MCF 10A (cell line): Measurements from ENCODE around the gene HDAC10. TPM values are rescaled to one million over a fixed set of nuclear protein-coding genes. Genes with fewer than 3 reads are reported as not detected.

Experiments
- BruUV-seq: library from RNA; stranded (reverse); fragments of 400-500 nt; replicated peaks from 2 replicates; lab custom pipeline; 2021; lab: Mats Ljungman, UMichigan
- CTCF ChIA-PET: fragments of 300-600 bp; sonication (Branson Sonifier 250); formaldehyde crosslinking; extraction: SDS; loops from one replicate; lab custom pipeline; 2021; ENCODE audit warnings: antibody characterized with exemption, inconsistent platforms; lab: Yijun Ruan, JAX
- POLR2A ChIA-PET: fragments of 300-600, 350-650 bp; sonication (Branson Sonifier 250); formaldehyde crosslinking; extraction: SDS; loops from one replicate; lab custom pipeline; 2020; ENCODE audit warnings: antibody characterized with exemption, inconsistent platforms; lab: Yijun Ruan, JAX
- DNase-seq: peaks from one replicate; pipeline ENCODE4 v3.0.0-alpha.2; 2018; ENCODE audit not compliant: unreplicated experiment
- H3K27ac Mint-ChIP-seq: one replicate; pipeline ENCODE4 v1.8.0; 2022; ENCODE audit warnings: mild to moderate bottlenecking, low read depth, mixed read lengths; ENCODE audit not compliant: unreplicated experiment
- H3K27me3 Mint-ChIP-seq: one replicate; pipeline ENCODE4 v1.8.0; 2022; ENCODE audit warnings: mixed read lengths; ENCODE audit not compliant: insufficient read depth, unreplicated experiment
- H3K36me3 Mint-ChIP-seq: one replicate; pipeline ENCODE4 v1.8.0; 2022; ENCODE audit warnings: mild to moderate bottlenecking, moderate library complexity, mixed read lengths; ENCODE audit not compliant: insufficient read depth, unreplicated experiment
- H3K4me1 Mint-ChIP-seq: one replicate; pipeline ENCODE4 v1.8.0; 2022; ENCODE audit warnings: mixed read lengths; ENCODE audit not compliant: insufficient read depth, unreplicated experiment
- H3K4me3 Mint-ChIP-seq: one replicate; pipeline ENCODE4 v1.8.0; 2022; ENCODE audit warnings: mild to moderate bottlenecking, moderate library complexity, mixed read lengths; ENCODE audit not compliant: unreplicated experiment
- H3K9me3 Mint-ChIP-seq: one replicate; pipeline ENCODE4 v1.8.0; 2022; ENCODE audit warnings: mixed read lengths; ENCODE audit not compliant: unreplicated experiment
- intact Hi-C: fragments of 100-400 bp; cut with micrococcal nuclease; formaldehyde crosslinking; loops from 2 replicates; pipeline ENCODE4 v1.14.1; 2022
- total RNA-seq: library from RNA; stranded (reverse); gene quantifications from 2 replicates; pipeline ENCODE4 v1.2.3, GENCODE V29; 2022
- TF ChIP-seq, protein P1 (sequence below): fragments of 200-600 bp; IDR thresholded peaks from one replicate; pipeline ENCODE4 v1.8.0; 2022; ENCODE audit warnings: antibody characterized with exemption, mild to moderate bottlenecking; ENCODE audit not compliant: unreplicated experiment

Gene HDAC10
- total RNA-seq, 1 experiment from 2014 or later = 27.5 TPM

DNA sequence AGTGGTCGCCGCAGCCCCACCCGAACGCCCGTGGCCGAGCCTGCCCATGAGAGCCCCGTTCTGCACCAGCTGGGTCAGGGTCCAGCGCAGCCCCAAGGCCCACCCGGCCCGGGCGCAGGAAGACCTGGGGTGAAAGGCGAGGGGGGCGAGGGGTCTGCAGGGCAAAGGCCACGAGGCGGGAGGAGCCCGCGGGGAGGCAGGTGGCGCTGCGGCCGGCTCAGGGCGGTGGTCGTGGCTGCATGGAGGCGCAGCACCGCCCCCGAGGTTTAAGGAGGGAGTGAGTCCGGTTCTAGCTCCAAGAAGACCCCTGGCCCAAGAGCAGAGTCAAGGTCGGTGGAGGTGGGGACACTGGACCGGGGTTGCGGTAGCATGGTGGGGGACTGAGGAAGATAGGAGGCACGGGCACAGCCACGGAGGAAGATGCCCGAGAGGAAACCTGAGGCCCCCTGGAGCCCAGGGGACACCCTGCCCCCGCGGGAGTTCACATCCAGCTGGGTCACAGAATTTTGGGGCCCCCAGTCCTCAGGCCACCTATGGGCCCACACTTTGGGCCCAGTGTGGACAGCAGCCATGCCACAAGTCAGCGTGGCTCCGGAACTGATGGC is 514 bp upstream of the HDAC10 start:
- CTCF ChIA-PET = interaction anchor here (0.5 to 3.9 kb wide), 24 partner anchors 9 to 294 kb away, joined by 3 to 34 read pairs (median 5); partner anchors contain the start of genes KLHDC7B and MAPK11
- Mint-ChIP-seq H3K4me3 (peak overlapping the region; percentile 72), H3K4me1 (no peaks in the 10 kb centered on the region), H3K27me3 (no peaks in the 10 kb centered on the region), H3K9me3 (no peaks in the 10 kb centered on the region), H3K27ac (no peak overlapping the region), H3K36me3 (peaks cover 21% of the 10 kb centered on the region)
- TF ChIP-seq, protein P1, sequence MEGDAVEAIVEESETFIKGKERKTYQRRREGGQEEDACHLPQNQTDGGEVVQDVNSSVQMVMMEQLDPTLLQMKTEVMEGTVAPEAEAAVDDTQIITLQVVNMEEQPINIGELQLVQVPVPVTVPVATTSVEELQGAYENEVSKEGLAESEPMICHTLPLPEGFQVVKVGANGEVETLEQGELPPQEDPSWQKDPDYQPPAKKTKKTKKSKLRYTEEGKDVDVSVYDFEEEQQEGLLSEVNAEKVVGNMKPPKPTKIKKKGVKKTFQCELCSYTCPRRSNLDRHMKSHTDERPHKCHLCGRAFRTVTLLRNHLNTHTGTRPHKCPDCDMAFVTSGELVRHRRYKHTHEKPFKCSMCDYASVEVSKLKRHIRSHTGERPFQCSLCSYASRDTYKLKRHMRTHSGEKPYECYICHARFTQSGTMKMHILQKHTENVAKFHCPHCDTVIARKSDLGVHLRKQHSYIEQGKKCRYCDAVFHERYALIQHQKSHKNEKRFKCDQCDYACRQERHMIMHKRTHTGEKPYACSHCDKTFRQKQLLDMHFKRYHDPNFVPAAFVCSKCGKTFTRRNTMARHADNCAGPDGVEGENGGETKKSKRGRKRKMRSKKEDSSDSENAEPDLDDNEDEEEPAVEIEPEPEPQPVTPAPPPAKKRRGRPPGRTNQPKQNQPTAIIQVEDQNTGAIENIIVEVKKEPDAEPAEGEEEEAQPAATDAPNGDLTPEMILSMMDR = no peak
- no peak for DNase-seq
- intact Hi-C loops = loop anchor here (1.0 to 5.0 kb wide), 3 partner anchors 91 to 371 kb away; no protein-coding TSS in a partner anchor
- no TSS peak for BruUV-seq
- POLR2A ChIA-PET = interaction anchor here (0.7 to 3.5 kb wide), 15 partner anchors 9 to 370 kb away, joined by 3 to 26 read pairs (median 5); partner anchors contain the start of genes DENND6B, MAPK11, MAPK12 and PLXNB2

DNA sequence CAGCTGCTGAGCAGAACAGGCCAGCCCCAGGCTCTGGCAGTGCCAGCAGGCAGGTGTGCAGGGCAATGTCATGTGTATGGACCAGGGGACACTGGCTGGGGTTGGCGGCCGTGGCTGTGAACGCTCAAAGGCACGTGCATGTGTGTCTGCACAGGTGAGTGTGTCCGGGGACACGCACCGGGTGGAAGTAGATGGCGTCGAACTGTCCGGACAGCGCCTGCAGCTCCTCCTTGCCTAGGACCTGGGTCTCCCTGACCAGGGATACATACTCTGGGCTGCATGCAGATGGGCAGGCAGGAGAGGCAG is 863 bp downstream of the HDAC10 start:
- CTCF ChIA-PET = interaction anchor here (0.9 to 3.9 kb wide), 5 partner anchors 9 to 91 kb away, joined by 3 to 34 read pairs (median 4); no protein-coding TSS in a partner anchor
- TF ChIP-seq, protein P1 = no peak
- POLR2A ChIA-PET = interaction anchor here (0.9 to 3.5 kb wide), 6 partner anchors 8 to 371 kb away, joined by 3 to 26 read pairs (median 6); no protein-coding TSS in a partner anchor
- peak overlapping the region; percentile 72 for H3K4me3 Mint-ChIP-seq
- H3K36me3 Mint-ChIP-seq = peaks cover 22% of the 10 kb centered on the region
- no peaks in the 10 kb centered on the region for H3K27me3 Mint-ChIP-seq
- no peak for DNase-seq
- BruUV-seq = no TSS peak
- H3K9me3 Mint-ChIP-seq = no peaks in the 10 kb centered on the region
- intact Hi-C loops = loop anchor here (5.0 kb wide), 2 partner anchors 247 to 372 kb away; no protein-coding TSS in a partner anchor
- H3K4me1 Mint-ChIP-seq = peaks cover under 1% of the 10 kb centered on the region
- no peak overlapping the region for H3K27ac Mint-ChIP-seq

DNA sequence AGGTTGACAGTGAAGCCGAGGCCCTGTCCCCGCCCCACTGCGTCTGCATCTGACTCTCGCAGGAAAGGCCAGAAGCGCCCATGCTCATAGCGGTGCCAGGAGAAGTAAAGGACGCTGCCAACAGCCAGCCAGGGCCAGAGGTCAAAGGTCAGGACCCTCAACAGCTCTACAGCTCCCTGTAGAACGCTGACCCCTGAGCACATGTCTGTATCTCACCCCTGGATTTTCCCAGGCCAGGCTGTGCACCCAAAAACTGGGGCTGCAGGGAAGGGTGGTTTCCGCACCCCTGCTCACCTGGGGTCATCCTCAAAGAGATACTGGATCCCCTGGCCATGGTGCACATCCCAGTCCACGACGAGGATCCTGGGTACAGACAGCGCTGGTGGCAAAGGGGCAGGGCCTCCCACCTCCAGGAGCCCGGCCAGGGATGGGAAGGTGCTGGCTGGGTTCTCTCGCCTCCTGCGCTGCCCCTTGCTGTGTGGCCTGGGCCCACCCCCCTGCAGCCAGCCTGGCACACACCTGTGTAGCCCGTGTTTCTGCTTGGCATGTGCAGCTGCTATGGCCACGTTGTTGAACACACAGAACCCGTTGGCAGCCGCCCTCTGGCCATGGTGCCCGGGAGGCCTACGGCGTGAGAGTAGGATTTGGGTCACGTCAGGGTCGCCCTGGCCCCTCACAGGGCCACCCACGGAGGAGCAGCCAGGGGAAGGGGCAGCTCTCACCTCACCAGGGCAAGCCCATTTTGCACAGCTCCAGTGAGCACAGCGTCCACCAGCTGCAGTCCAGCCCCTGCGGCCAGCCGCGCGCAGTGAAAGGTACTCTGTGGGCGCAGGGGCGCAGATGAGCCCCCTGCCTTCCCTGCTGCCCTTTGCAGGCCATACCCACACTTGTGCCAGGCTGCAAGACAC is 1.5 kb downstream of the HDAC10 start:
- H3K27me3 Mint-ChIP-seq = no peaks in the 10 kb centered on the region
- no peak for DNase-seq
- intact Hi-C loops = loop anchor here (5.0 kb wide), 2 partner anchors 248 to 373 kb away; no protein-coding TSS in a partner anchor
- CTCF ChIA-PET = interaction anchor here (0.6 to 3.9 kb wide), 4 partner anchors 11 to 91 kb away, joined by 3 to 27 read pairs (median 4); no protein-coding TSS in a partner anchor
- H3K4me1 Mint-ChIP-seq = peaks cover 6% of the 10 kb centered on the region
- H3K27ac Mint-ChIP-seq = no peak overlapping the region
- TF ChIP-seq, protein P1 = no peak
- no TSS peak for BruUV-seq
- H3K36me3 Mint-ChIP-seq = peaks cover 26% of the 10 kb centered on the region
- POLR2A ChIA-PET = interaction anchor here (1.9 to 3.5 kb wide), 2 partner anchors 56 to 92 kb away, joined by 13 to 26 read pairs; no protein-coding TSS in a partner anchor
- H3K9me3 Mint-ChIP-seq = no peaks in the 10 kb centered on the region
- peak overlapping the region; percentile 72 for H3K4me3 Mint-ChIP-seq
